ENCODE results near the gene ADAMTS7.
A peak's percentile ranks its signal among the peaks of the same experiment; 100 is the strongest.
"Not testable (repeated sequence)": the region's sequence is repeated elsewhere in the genome, so short reads cannot be mapped to it uniquely, and the experiment has no call there.

The ADAMTS7 gene

GRCh38 chr15:78811124-78811824 lies at the start of gene ADAMTS7:
ADAMTS7 (minus strand) TSS chr15:78811464; CDS start chr15:78811220, 244 bp downstream.
- no peak for DNase-seq

GRCh38 chr15:78859971-78860719 lies 48.9 kb upstream of the ADAMTS7 start:
- peak; percentile 72 for DNase-seq

GRCh38 chr15:78855746-78856145 lies 44.5 kb upstream of the ADAMTS7 start:
- no peak for DNase-seq

GRCh38 chr15:78854833-78855372 lies 43.6 kb upstream of the ADAMTS7 start:
- DNase-seq: no peak

- no peak for DNase-seq
Observed at GRCh38 chr15:78853500-78853899, 42.2 kb upstream of the ADAMTS7 start.

- no peak for DNase-seq
Observed at GRCh38 chr15:78850941-78851755, 39.9 kb upstream of the ADAMTS7 start.

- no peak for DNase-seq
Observed at GRCh38 chr15:78850352-78850751, 39.1 kb upstream of the ADAMTS7 start.

- DNase-seq: not testable (repeated sequence)
Observed at GRCh38 chr15:78847387-78847906, 36.2 kb upstream of the ADAMTS7 start.

GRCh38 chr15:78846906-78847305 lies 35.6 kb upstream of the ADAMTS7 start:
- DNase-seq: not testable (repeated sequence)

GRCh38 chr15:78842519-78842918 lies 31.3 kb upstream of the ADAMTS7 start:
- DNase-seq: no peak

GRCh38 chr15:78841891-78842290 lies 30.6 kb upstream of the ADAMTS7 start:
- no peak for DNase-seq

GRCh38 chr15:78841376-78841706 lies 30.1 kb upstream of the ADAMTS7 start:
- DNase-seq: no peak

- no peak for DNase-seq
Observed at GRCh38 chr15:78840661-78841375, 29.6 kb upstream of the ADAMTS7 start.

- DNase-seq: not testable (repeated sequence)
Observed at GRCh38 chr15:78839151-78839550, 27.9 kb upstream of the ADAMTS7 start.

- DNase-seq: no peak
Observed at GRCh38 chr15:78838489-78838888, 27.2 kb upstream of the ADAMTS7 start.

GRCh38 chr15:78837543-78837942 lies 26.3 kb upstream of the ADAMTS7 start:
- no peak for DNase-seq

GRCh38 chr15:78837131-78837530 lies 25.9 kb upstream of the ADAMTS7 start:
- DNase-seq: no peak

GRCh38 chr15:78836333-78836732 lies 25.1 kb upstream of the ADAMTS7 start:
- DNase-seq: no peak

GRCh38 chr15:78831229-78832207 lies 20.3 kb upstream of the ADAMTS7 start:
- DNase-seq: no peak

- DNase-seq: no peak
Observed at GRCh38 chr15:78830514-78831228, 19.4 kb upstream of the ADAMTS7 start.
